MM.1S (cell line): Measurements from ENCODE around the gene TUBB2B.

Source experiments
- CTCF ChIP-seq: fragments of 300-600 bp; sonication (generic); IDR thresholded peaks from 2 replicates; pipeline ENCODE4 v1.5.1; 2016; ENCODE audit warnings: antibody characterized with exemption, low read length, mixed read lengths
- EZH2 ChIP-seq: fragments of 300-600 bp; sonication (generic); optimal IDR thresholded peaks from 2 replicates; pipeline ENCODE3; 2017; ENCODE audit warnings: low read depth, mild to moderate bottlenecking, antibody characterized with exemption, low read length, mixed read lengths
- EZH2phosphoT487 ChIP-seq: fragments of 300-600 bp; sonication (generic); IDR thresholded peaks from 2 replicates; pipeline ENCODE4 v1.6.1; 2018; ENCODE audit warnings: antibody characterized with exemption, low read length

GRCh38 chr6:3240595-3240994 is 13.1 kb upstream of the TUBB2B start:
- TF ChIP-seq EZH2 (no peak), CTCF (no peak), EZH2phosphoT487 (no peak)
